Stimulated activated naive CD4-positive, alpha-beta T cell (primary cell): ENCODE results near the gene ZIC4.

Experiments
- DNase-seq, 6 experiments: peaks; one replicate each; lab custom pipeline; 2025; lab: John Stamatoyannopoulos, UW

The ZIC4 gene

GRCh38 chr3:147354623-147355022 is 51.7 kb downstream of the ZIC4 start:
- DNase-seq: no peak

GRCh38 chr3:147351301-147351700 is 55.0 kb downstream of the ZIC4 start:
- no peak for DNase-seq

GRCh38 chr3:147348976-147349375 is 57.4 kb downstream of the ZIC4 start:
- DNase-seq: no peak

- DNase-seq: no peak
Observed at GRCh38 chr3:147343926-147344325, 62.4 kb downstream of the ZIC4 start.

- DNase-seq: no peak
Observed at GRCh38 chr3:147341727-147342126, 64.6 kb downstream of the ZIC4 start.

GRCh38 chr3:147336543-147337278 is 69.6 kb downstream of the ZIC4 start:
- DNase-seq: no peak
